GM12892 (cell line): ENCODE measurements around the gene ADAMTS2.

ENCODE experiments used
- POLR2A ChIP-seq: IDR thresholded peaks from 2 replicates; pipeline ENCODE4 v1.6.1; 2011; ENCODE audit warnings: low read depth, low read length, control low read depth
- POLR2AphosphoS5 ChIP-seq: IDR thresholded peaks from 2 replicates; pipeline ENCODE4 v1.6.1; 2011; ENCODE audit warnings: low read depth, low read length, control low read depth
- TAF1 ChIP-seq: IDR thresholded peaks from 2 replicates; pipeline ENCODE4 v1.6.1; 2011; ENCODE audit warnings: low read depth, mild to moderate bottlenecking, control low read depth, low read length, borderline replicate concordance

DNA sequence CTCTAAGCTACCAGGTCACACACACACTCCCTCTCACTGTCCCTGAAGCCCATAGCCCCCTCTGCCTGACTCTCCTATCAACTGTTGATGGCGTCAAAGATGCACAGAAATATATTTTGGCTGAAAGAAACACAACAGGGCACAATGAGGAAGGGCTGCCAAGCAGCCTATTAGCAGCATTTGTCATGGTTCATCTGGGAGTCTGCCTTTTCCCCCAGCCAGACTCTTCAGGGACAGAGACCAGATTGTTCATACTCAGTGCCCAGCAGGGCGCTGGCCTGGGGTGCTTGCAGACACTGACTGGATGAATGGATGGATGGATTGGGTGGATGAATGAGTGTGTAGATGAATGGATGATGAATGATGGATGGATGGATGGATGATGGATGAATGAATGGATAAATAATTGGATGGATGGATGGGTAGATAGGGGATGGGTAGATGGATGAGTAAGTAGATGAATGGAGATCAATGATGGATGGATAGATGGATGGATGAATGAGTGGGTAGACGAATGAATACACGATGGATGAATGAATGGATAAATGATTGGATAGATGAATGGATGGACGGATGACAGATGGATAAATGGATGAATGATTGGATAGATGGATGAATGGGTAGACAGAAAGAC lies 90.5 kb downstream of the ADAMTS2 start:
- TF ChIP-seq POLR2A = no peak
- no peak for TF ChIP-seq TAF1
- no peak for TF ChIP-seq POLR2AphosphoS5
